CD4-positive, alpha-beta T cell (primary cell): ENCODE data around the gene GNAO1. TPM values are rescaled to one million over a fixed set of nuclear protein-coding genes. Genes with fewer than 3 reads are reported as not detected.

Source experiments
- ATAC-seq: fragments of 200-7000 bp; cut with Tn5 transposase; one replicate; pipeline ENCODE4 v1.10.0; 2022; ENCODE audit warnings: mild to moderate bottlenecking; ENCODE audit not compliant: poor library complexity
- CTCF ChIA-PET: fragments of 350-600 bp; sonication (Branson Sonifier 250); formaldehyde crosslinking; loops from one replicate; lab custom pipeline; 2021; ENCODE audit warnings: antibody characterized with exemption, inconsistent platforms; lab: Charles Lee
- POLR2A ChIA-PET: fragments of 350-600 bp; sonication (Branson Sonifier 250); formaldehyde crosslinking; loops from one replicate; lab custom pipeline; 2021; ENCODE audit warnings: antibody characterized with exemption, inconsistent platforms; lab: Charles Lee
- DNase-seq, 14 experiments: peaks; one replicate each; pipeline ENCODE4 v3.0.0-alpha.2; 2013 to 2020; ENCODE audit warnings: mixed read lengths in 2 of 14
- H3K27ac ChIP-seq, 2 donors: one replicate each; pipeline versions ENCODE4 v1.5.1 to v1.7.0; 2013; ENCODE audit warnings: low read length in 2 of 2, low read depth in 1 of 2, mild to moderate bottlenecking in 1 of 2
- H3K27me3 ChIP-seq, 2 experiments: 1 replicate in 1 of 2; 2 replicates in 1 of 2; pipeline versions ENCODE4 v1.6.1 to v1.7.0; 2013; ENCODE audit warnings: low read length in 2 of 2, control low read depth in 1 of 2, mild to moderate bottlenecking in 1 of 2, moderate library complexity in 1 of 2; ENCODE audit not compliant: insufficient read depth in 2 of 2, control insufficient read depth in 1 of 2
- H3K36me3 ChIP-seq: one replicate; pipeline ENCODE4 v1.6.1; 2013; ENCODE audit warnings: low read length, control low read depth; ENCODE audit not compliant: insufficient read depth
- H3K4me1 ChIP-seq: one replicate; pipeline ENCODE4 v1.6.1; 2013; ENCODE audit warnings: low read length, control low read depth; ENCODE audit not compliant: insufficient read depth
- H3K4me3 ChIP-seq: one replicate; pipeline ENCODE4 v1.5.1; 2013; ENCODE audit warnings: mild to moderate bottlenecking, low read length, moderate library complexity
- H3K9me3 ChIP-seq, 2 experiments: 1 replicate in 1 of 2; 2 replicates in 1 of 2; pipeline versions ENCODE4 v1.6.1 to v1.7.0; 2013; ENCODE audit warnings: low read length in 2 of 2, mild to moderate bottlenecking in 2 of 2, control low read depth in 1 of 2, moderate library complexity in 1 of 2; ENCODE audit not compliant: control insufficient read depth in 1 of 2, insufficient read depth in 1 of 2
- H3K27ac Mint-ChIP-seq: one replicate; pipeline ENCODE4 v1.8.0; 2020; ENCODE audit warnings: mixed read lengths
- H3K27me3 Mint-ChIP-seq: one replicate; pipeline ENCODE4 v1.8.0; 2021; ENCODE audit warnings: mixed read lengths
- H3K36me3 Mint-ChIP-seq: one replicate; pipeline ENCODE4 v1.8.0; 2021; ENCODE audit warnings: low read depth, mixed read lengths
- H3K4me1 Mint-ChIP-seq: one replicate; pipeline ENCODE4 v1.8.0; 2021; ENCODE audit warnings: low read depth, mixed read lengths
- H3K4me3 Mint-ChIP-seq: one replicate; pipeline ENCODE4 v1.8.0; 2020; ENCODE audit warnings: mild to moderate bottlenecking, mixed read lengths
- H3K9me3 Mint-ChIP-seq: one replicate; pipeline ENCODE4 v1.8.0; 2020; ENCODE audit warnings: mixed read lengths
- intact Hi-C, 2 experiments: fragments of 100-400 bp; cut with DNase I in 1 of 2; cut with micrococcal nuclease in 1 of 2; formaldehyde crosslinking; loops; one replicate each; pipeline versions ENCODE4 v1.15.1 to v1.9.0; 2023 to 2025; cut with DNase I, micrococcal nuclease
- total RNA-seq, 174 experiments: library from RNA in 2 of 174; stranded (reverse) in 2 of 174; gene quantifications; one replicate each; pipeline ENCODE4 v1.2.3 and lab custom pipeline; 2021 to 2026
- TF ChIP-seq, protein P1 (sequence below): fragments of 200-600 bp; IDR thresholded peaks from one replicate; pipeline ENCODE4 v1.8.0; 2022; ENCODE audit warnings: antibody characterized with exemption, mild to moderate bottlenecking

The GNAO1 gene
- total RNA-seq, 2 experiments from 2014 or later = 7.3 to 7.9 TPM

- H3K27ac ChIP-seq = no peak overlapping the region
- H3K4me3 Mint-ChIP-seq = no peak overlapping the region
Measured at GRCh38 chr16:56255904-56256303, 64.6 kb downstream of the GNAO1 start.

GRCh38 chr16:56257239-56257638 lies 66.0 kb downstream of the GNAO1 start:
- H3K4me1 ChIP-seq = peaks cover 21% of the 10 kb centered on the region
- H3K27ac Mint-ChIP-seq = no peak overlapping the region
- ChIA-PET CTCF (no interaction called here), POLR2A (interaction anchor here (0.7 kb wide), 1 partner anchor 56 kb away, joined by 3 read pairs; no protein-coding TSS in a partner anchor)
- H3K4me3 Mint-ChIP-seq = no peak overlapping the region
- no peaks in the 10 kb centered on the region for H3K36me3 Mint-ChIP-seq
- no peaks in the 10 kb centered on the region for H3K9me3 Mint-ChIP-seq
- H3K4me1 Mint-ChIP-seq = peaks cover 17% of the 10 kb centered on the region
- no peaks in the 10 kb centered on the region for H3K36me3 ChIP-seq
- intact Hi-C loops = no loop called here
- TF ChIP-seq, protein P1, sequence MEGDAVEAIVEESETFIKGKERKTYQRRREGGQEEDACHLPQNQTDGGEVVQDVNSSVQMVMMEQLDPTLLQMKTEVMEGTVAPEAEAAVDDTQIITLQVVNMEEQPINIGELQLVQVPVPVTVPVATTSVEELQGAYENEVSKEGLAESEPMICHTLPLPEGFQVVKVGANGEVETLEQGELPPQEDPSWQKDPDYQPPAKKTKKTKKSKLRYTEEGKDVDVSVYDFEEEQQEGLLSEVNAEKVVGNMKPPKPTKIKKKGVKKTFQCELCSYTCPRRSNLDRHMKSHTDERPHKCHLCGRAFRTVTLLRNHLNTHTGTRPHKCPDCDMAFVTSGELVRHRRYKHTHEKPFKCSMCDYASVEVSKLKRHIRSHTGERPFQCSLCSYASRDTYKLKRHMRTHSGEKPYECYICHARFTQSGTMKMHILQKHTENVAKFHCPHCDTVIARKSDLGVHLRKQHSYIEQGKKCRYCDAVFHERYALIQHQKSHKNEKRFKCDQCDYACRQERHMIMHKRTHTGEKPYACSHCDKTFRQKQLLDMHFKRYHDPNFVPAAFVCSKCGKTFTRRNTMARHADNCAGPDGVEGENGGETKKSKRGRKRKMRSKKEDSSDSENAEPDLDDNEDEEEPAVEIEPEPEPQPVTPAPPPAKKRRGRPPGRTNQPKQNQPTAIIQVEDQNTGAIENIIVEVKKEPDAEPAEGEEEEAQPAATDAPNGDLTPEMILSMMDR = no peak
- no peaks in the 10 kb centered on the region for H3K27me3 ChIP-seq
- no peak overlapping the region for H3K4me3 ChIP-seq
- DNase-seq (no peak), ATAC-seq (no peak)
- H3K9me3 ChIP-seq = no peaks in the 10 kb centered on the region
- H3K27me3 Mint-ChIP-seq = no peaks in the 10 kb centered on the region
- no peak overlapping the region for H3K27ac ChIP-seq

More at GRCh38 chr16:56255904-56256303, 64.6 kb downstream of the GNAO1 start:
- Histone ChIP-seq H3K4me1 (peaks cover 7% of the 10 kb centered on the region), H3K4me3 (no peak overlapping the region), H3K36me3 (no peaks in the 10 kb centered on the region), H3K9me3 (no peaks in the 10 kb centered on the region), H3K27me3 (no peaks in the 10 kb centered on the region)
- ChIA-PET POLR2A (no interaction called here), CTCF (no interaction called here)
- no peak for ATAC-seq
- TF ChIP-seq, protein P1 = no peak
- intact Hi-C loops = no loop called here
- no peak for DNase-seq
- Mint-ChIP-seq H3K9me3 (no peaks in the 10 kb centered on the region), H3K27me3 (no peaks in the 10 kb centered on the region), H3K36me3 (no peaks in the 10 kb centered on the region), H3K4me1 (peaks cover 4% of the 10 kb centered on the region), H3K27ac (no peak overlapping the region)

DNA sequence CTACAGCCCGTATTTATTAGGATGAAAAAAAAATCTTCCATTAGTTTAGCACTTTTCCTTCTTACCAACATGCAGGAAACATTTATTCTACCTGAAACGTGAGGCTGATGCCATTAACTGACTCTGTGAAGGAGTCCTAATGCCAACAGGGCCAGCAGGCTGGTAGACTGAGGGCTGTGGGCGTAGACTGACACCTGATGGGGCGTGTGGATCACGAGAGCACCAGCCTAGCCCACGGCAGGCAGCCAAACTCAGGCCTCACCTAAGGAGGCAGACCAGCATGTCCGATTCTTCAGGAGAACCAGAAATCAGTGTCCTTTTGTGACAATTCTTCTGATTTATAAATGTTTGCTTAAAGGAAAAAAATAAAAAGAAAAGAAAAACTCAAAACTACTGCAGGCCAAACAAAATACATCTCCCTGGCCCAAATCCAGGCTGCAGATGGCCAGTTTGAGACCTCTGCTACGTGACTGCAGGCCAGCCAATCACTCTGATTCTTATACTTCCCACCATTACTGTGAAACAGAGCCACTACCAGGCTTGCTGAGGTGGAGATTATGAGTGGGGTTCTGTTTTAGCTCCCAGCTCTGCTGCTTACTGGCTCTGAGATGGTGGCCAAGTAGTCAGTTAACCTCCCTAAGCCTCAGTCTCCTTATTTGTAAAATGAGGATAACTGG lies 66.5 kb downstream of the GNAO1 start:
- no peaks in the 10 kb centered on the region for H3K36me3 Mint-ChIP-seq
- ChIA-PET POLR2A (interaction anchor here (0.7 kb wide), 1 partner anchor 56 kb away, joined by 3 read pairs; no protein-coding TSS in a partner anchor), CTCF (no interaction called here)
- intact Hi-C loops = no loop called here
- no peak overlapping the region for H3K4me3 ChIP-seq
- H3K4me1 Mint-ChIP-seq = peaks cover 23% of the 10 kb centered on the region
- H3K4me3 Mint-ChIP-seq = no peak overlapping the region
- H3K9me3 ChIP-seq = no peaks in the 10 kb centered on the region
- ATAC-seq = no peak
- no peaks in the 10 kb centered on the region for H3K27me3 Mint-ChIP-seq
- H3K27ac Mint-ChIP-seq = no peak overlapping the region
- peaks cover 24% of the 10 kb centered on the region for H3K4me1 ChIP-seq
- DNase-seq = no peak
- H3K9me3 Mint-ChIP-seq = no peaks in the 10 kb centered on the region
- H3K27me3 ChIP-seq = no peaks in the 10 kb centered on the region
- no peak overlapping the region for H3K27ac ChIP-seq
- H3K36me3 ChIP-seq = no peaks in the 10 kb centered on the region
- TF ChIP-seq, protein P1 = no peak
